ENCODE data around the gene TAF1C. TPM values are rescaled to one million over a fixed set of nuclear protein-coding genes. Genes with fewer than 3 reads are reported as not detected.

TAF1C gene
- total and polyA plus RNA-seq, 2 donors (not counting 3 experiments of a cell fraction or from before 2014, with no cell fraction given), result 57.2 to 77.6 TPM

DNA sequence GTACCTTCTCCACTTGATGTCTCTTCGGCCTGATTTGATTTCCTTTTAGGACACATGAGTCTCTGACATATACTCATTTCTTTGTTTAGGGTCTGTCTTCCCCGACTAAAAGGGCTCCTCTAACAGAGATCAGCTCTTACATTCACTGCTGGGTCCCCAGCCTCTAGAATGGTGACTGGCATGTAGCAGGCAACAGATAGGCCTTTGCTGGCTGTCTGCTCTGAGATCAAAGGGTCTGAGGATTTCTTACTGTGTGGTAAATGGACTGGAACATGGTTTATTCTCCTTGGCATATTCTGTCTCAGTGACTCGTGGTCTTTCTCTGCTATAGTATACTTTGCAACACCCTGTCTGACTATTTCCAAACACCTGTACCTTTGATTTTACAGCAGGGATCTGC is 25.1 kb downstream of the TAF1C start:
- intact Hi-C loops (cut with micrococcal nuclease), result no loop called here
- Histone ChIP-seq H3K9me3 (replicated peaks; ENCODE audit: control insufficient read depth, insufficient read depth, low read length) (no peaks in the 10 kb centered on the region), H3K9me1 (replicated peaks; ENCODE audit: control insufficient read depth, extremely low read depth, insufficient read depth, low read length) (no peaks in the 10 kb centered on the region), H3K4me1 (ENCODE audit: control insufficient read depth, extremely low read depth, insufficient read depth, low read length) (no peaks in the 10 kb centered on the region), H3K36me3 (ENCODE audit: control insufficient read depth in 2 of 2, extremely low read depth in 1 of 2, insufficient read depth in 2 of 2, low read length in 2 of 2) (no peaks in the 10 kb centered on the region), H3K27ac (ENCODE audit: insufficient read depth, low read depth, low read length) (no peak overlapping the region), H3K79me2 (ENCODE audit: control insufficient read depth, insufficient read depth, low read length) (no peaks in the 10 kb centered on the region), H4K20me1 (replicated peaks; ENCODE audit: control insufficient read depth, extremely low read depth, insufficient read depth, low read length) (no peaks in the 10 kb centered on the region), H3K4me2 (ENCODE audit: insufficient read depth, low read length) (no peak overlapping the region), H2AFZ (ENCODE audit: low read depth, low read length) (no peak overlapping the region), H3K9ac (replicated peaks; ENCODE audit: extremely low read depth, insufficient read depth, low read length) (no peak overlapping the region), H3K27me3 (ENCODE audit: control insufficient read depth in 2 of 2, insufficient read depth in 2 of 2, low read length in 2 of 2) (peaks cover 33 to 38% of the 10 kb centered on the region in 2 experiments), H3K4me3 (replicated peaks in 1 of 3; ENCODE audit: insufficient read depth in 1 of 3, low read depth in 1 of 3, low read length in 3 of 3) (no peak overlapping the region)
- TF ChIP-seq, protein P1, sequence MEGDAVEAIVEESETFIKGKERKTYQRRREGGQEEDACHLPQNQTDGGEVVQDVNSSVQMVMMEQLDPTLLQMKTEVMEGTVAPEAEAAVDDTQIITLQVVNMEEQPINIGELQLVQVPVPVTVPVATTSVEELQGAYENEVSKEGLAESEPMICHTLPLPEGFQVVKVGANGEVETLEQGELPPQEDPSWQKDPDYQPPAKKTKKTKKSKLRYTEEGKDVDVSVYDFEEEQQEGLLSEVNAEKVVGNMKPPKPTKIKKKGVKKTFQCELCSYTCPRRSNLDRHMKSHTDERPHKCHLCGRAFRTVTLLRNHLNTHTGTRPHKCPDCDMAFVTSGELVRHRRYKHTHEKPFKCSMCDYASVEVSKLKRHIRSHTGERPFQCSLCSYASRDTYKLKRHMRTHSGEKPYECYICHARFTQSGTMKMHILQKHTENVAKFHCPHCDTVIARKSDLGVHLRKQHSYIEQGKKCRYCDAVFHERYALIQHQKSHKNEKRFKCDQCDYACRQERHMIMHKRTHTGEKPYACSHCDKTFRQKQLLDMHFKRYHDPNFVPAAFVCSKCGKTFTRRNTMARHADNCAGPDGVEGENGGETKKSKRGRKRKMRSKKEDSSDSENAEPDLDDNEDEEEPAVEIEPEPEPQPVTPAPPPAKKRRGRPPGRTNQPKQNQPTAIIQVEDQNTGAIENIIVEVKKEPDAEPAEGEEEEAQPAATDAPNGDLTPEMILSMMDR (IDR thresholded peaks at IDR 0.05; ENCODE audit: extremely low read depth in 1 of 2, insufficient read depth in 1 of 2, low read depth in 1 of 2, low read length in 2 of 2), result no peak
- no peak for TF ChIP-seq JUN (IDR thresholded peaks at IDR 0.05; ENCODE audit: borderline replicate concordance, insufficient read depth, insufficient read length, low read depth)
- no peak for TF ChIP-seq MYC (IDR thresholded peaks at IDR 0.05; ENCODE audit: low read depth, low read length)
- TF ChIP-seq POLR2AphosphoS5 (IDR thresholded peaks at IDR 0.05; ENCODE audit: insufficient read depth, low read depth, low read length), result no peak
- no peak for TF ChIP-seq GATA2 (IDR thresholded peaks at IDR 0.05; ENCODE audit: insufficient read depth, insufficient read length, low read depth, low read length)
- TF ChIP-seq FOS (IDR thresholded peaks at IDR 0.05; ENCODE audit: borderline replicate concordance, insufficient read depth, low read length), result no peak
- TF ChIP-seq, protein P2, sequence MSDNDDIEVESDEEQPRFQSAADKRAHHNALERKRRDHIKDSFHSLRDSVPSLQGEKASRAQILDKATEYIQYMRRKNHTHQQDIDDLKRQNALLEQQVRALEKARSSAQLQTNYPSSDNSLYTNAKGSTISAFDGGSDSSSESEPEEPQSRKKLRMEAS (IDR thresholded peaks at IDR 0.05; ENCODE audit: insufficient read depth, insufficient read length), result no peak
- TF ChIP-seq POLR2A (IDR thresholded peaks at IDR 0.05; ENCODE audit: low read depth, low read length), result no peak
- no peak for TF ChIP-seq EZH2 (IDR thresholded peaks at IDR 0.05; ENCODE audit: borderline replicate concordance, low read depth, low read length, severe bottlenecking)
- BruUV-seq (replicated peaks), result no TSS peak
- POLR2A ChIA-PET, result no interaction called here
- no peak for FAIRE-seq
- dilution Hi-C loops (cut with MboI; ENCODE audit: extremely low pct_ligation_motif_present, low sequenced_read_pairs), result no loop called here
- CTCF ChIA-PET, result interaction anchor here (1.6 to 1.7 kb wide), 2 partner anchors 11 to 25 kb away, joined by 4 to 5 read pairs; partner anchors contain the start of gene TAF1C
- no peak for DNase-seq (ENCODE audit: low read depth, low spot score)

Measured in endothelial cell of umbilical vein (primary cell).